K562 (cell line): ENCODE data around the gene PTPRE. TPM values are rescaled to one million over a fixed set of nuclear protein-coding genes. Genes with fewer than 3 reads are reported as not detected.

ENCODE experiments used
- ATAC-seq: fragments of 200-7000 bp; cut with Tn5 transposase; 3 replicates; pipeline ENCODE4 v1.9.1; 2020; ENCODE audit warnings: moderate library complexity
- BruUV-seq: library from RNA; stranded (reverse); fragments of 400-500 nt; replicated peaks from 2 replicates; lab custom pipeline; 2021; lab: Mats Ljungman, UMichigan
- CTCF ChIA-PET: fragments of 300-600 bp; formaldehyde crosslinking; extraction: SDS; loops from one replicate; lab custom pipeline; 2021; ENCODE audit warnings: low intra/inter-chr PET ratio; lab: Yijun Ruan, JAX
- POLR2A ChIA-PET: fragments of 300-600, 350-650 bp; sonication (Branson Sonifier 250); formaldehyde crosslinking; extraction: SDS; loops from one replicate; lab custom pipeline; 2021; ENCODE audit warnings: antibody characterized with exemption, inconsistent platforms; lab: Yijun Ruan, JAX
- DNase-seq, 4 experiments: peaks; one replicate each; pipeline versions ENCODE4 v3.0.0 to v3.0.0-alpha.2; 2011 to 2018; ENCODE audit warnings: low spot score in 3 of 4, mixed read lengths in 3 of 4; ENCODE audit errors: extremely low read depth in 1 of 4
- FAIRE-seq: peaks from 2 replicates; lab custom pipeline; 2011; peaks lifted over from hg19 to GRCh38; lab: Jason Lieb, UNC
- H2AFZ ChIP-seq: 2 replicates; pipeline ENCODE4 v1.6.0; 2011; ENCODE audit warnings: low read depth, low read length, control low read depth, inconsistent platforms
- H3K27ac ChIP-seq: fragments of 200-600 bp; 3 replicates; pipeline ENCODE4 v1.8.0; 2011; ENCODE audit warnings: low read depth, mild to moderate bottlenecking, control low read depth, inconsistent platforms, low read length, moderate library complexity, mixed read lengths; ENCODE audit errors: extremely low read depth
- H3K27me3 ChIP-seq, 2 experiments: fragments of 300-600 bp in 1 of 2; 2 replicates in 1 of 2; 3 replicates in 1 of 2; pipeline versions ENCODE4 v1.6.0 to v1.8.0; 2011; ENCODE audit warnings: inconsistent platforms in 2 of 2, low read length in 2 of 2, mild to moderate bottlenecking in 1 of 2, mixed read lengths in 1 of 2, moderate library complexity in 1 of 2; ENCODE audit not compliant: control insufficient read depth in 2 of 2, insufficient read depth in 2 of 2
- H3K36me3 ChIP-seq: fragments of 300-600 bp; 3 replicates; pipeline ENCODE4 v1.8.0; 2011; ENCODE audit warnings: mild to moderate bottlenecking, low read length, inconsistent platforms; ENCODE audit not compliant: control insufficient read depth, insufficient read depth
- H3K4me1 ChIP-seq, 2 experiments: fragments of 200-600 bp in 1 of 2; replicated peaks in 1 of 2; 2 replicates in 1 of 2; 3 replicates in 1 of 2; pipeline versions ENCODE4 v1.5.1 to v1.8.0; 2011; ENCODE audit warnings: inconsistent platforms in 2 of 2, low read length in 2 of 2, mild to moderate bottlenecking in 1 of 2, mixed read lengths in 1 of 2, moderate library complexity in 1 of 2; ENCODE audit not compliant: control insufficient read depth in 2 of 2, insufficient read depth in 2 of 2
- H3K4me2 ChIP-seq: 2 replicates; pipeline ENCODE4 v1.6.1; 2011; ENCODE audit warnings: low read length, control low read depth, inconsistent platforms, mixed read lengths; ENCODE audit not compliant: insufficient read depth
- H3K4me3 ChIP-seq: fragments of 200-600 bp; sonication (generic), shearing (Covaris generic); 2 replicates; pipeline ENCODE4 v1.5.1; 2016; ENCODE audit warnings: control low read depth, inconsistent platforms
- H3K79me2 ChIP-seq: fragments of 200-600 bp; 3 replicates; pipeline ENCODE4 v1.8.0; 2011; ENCODE audit warnings: low read length, inconsistent platforms; ENCODE audit not compliant: control insufficient read depth, insufficient read depth
- H3K9ac ChIP-seq, 2 experiments: 2 replicates each; pipeline versions ENCODE4 v1.6.0 to v1.6.1; 2011; ENCODE audit warnings: low read depth in 2 of 2, low read length in 2 of 2, control low read depth in 1 of 2, inconsistent platforms in 1 of 2, mild to moderate bottlenecking in 1 of 2, mixed read lengths in 1 of 2; ENCODE audit not compliant: insufficient read depth in 1 of 2
- H3K9me1 ChIP-seq: one replicate; pipeline ENCODE4 v1.6.0; 2011; ENCODE audit warnings: inconsistent platforms, mild to moderate bottlenecking, low read length, moderate library complexity; ENCODE audit not compliant: control insufficient read depth, insufficient read depth
- H3K9me3 ChIP-seq: replicated peaks from 2 replicates; pipeline ENCODE4 v1.5.1; 2011; ENCODE audit warnings: low read depth, low read length, inconsistent platforms; ENCODE audit not compliant: control insufficient read depth, insufficient read depth
- H4K20me1 ChIP-seq: replicated peaks from 2 replicates; pipeline ENCODE4 v1.6.1; 2011; ENCODE audit warnings: low read length, inconsistent platforms, mixed read lengths; ENCODE audit not compliant: control insufficient read depth, insufficient read depth
- CBFB ChIP-seq: sonication (generic); formaldehyde crosslinking; IDR thresholded peaks from 2 replicates; pipeline ENCODE4 v1.4.0; 2020; ENCODE audit warnings: mild to moderate bottlenecking, missing genetic modification reagents
- DACH1 ChIP-seq: fragments of 450-650 bp; IDR thresholded peaks from 2 replicates; pipeline ENCODE4 v1.6.1; 2018; ENCODE audit not compliant: partially characterized antibody
- L3MBTL2 ChIP-seq: fragments of 450-650 bp; IDR thresholded peaks from 2 replicates; pipeline ENCODE4 v1.6.1; 2016; ENCODE audit warnings: mild to moderate bottlenecking, moderate library complexity
- LARP7 ChIP-seq: fragments of 450-650 bp; IDR thresholded peaks from 2 replicates; pipeline ENCODE4 v1.6.1; 2016
- PCBP1 ChIP-seq: fragments of 200-400 bp; formaldehyde crosslinking; IDR thresholded peaks from 2 replicates; pipeline ENCODE4 v1.6.1; 2018; ENCODE audit warnings: mild to moderate bottlenecking, low read depth, low read length; ENCODE audit not compliant: poor library complexity, severe bottlenecking
- SMARCA4 ChIP-seq: fragments of 450-650 bp; IDR thresholded peaks from 2 replicates; pipeline ENCODE4 v1.6.1; 2016
- U2AF2 ChIP-seq: fragments of 200-400 bp; formaldehyde crosslinking; optimal IDR thresholded peaks from 2 replicates; pipeline ENCODE3; 2017; ENCODE audit warnings: low read depth, mild to moderate bottlenecking, low read length
- WGBS: fragments of 100-300 bp; shearing (Covaris generic); methylation state at CpG from one replicate; pipeline ENCODE4 v1.1.6; 2016; ENCODE audit warnings: low coverage, mixed read lengths; ENCODE audit not compliant: insufficient coverage; ENCODE audit errors: missing lambda C conversion rate; 5-methylcytosine and 5-hydroxymethylcytosine counted together
- in situ Hi-C: fragments of 300-500 bp; cut with MboI; formaldehyde crosslinking; loops from 4 replicates; pipeline ENCODE4 v1.15.0; 2018; ENCODE audit warnings: inconsistent platforms, mixed read lengths
- intact Hi-C: fragments of 100-400 bp; cut with micrococcal nuclease; formaldehyde crosslinking; loops from 2 replicates; pipeline ENCODE4 v1.14.2; 2022
- polyA plus RNA-seq, 8 experiments: library from polyadenylated mRNA; depleted of rRNA in 4 of 8; stranded (reverse) in 5 of 8; unstranded in 3 of 8; fragments of >200 nt; fragmentation: Nextera tagmentation in 2 of 8; fragmentation: Illumina TruSeq in 1 of 8; extraction: Ambion mirVana in 2 of 8; extraction: Trizol in 1 of 8; gene quantifications; 2 replicates each; pipeline versions ENCODE4 v1.2.1 to v1.2.3, GENCODE V29; 2011 to 2014; ENCODE audit warnings: inconsistent platforms in 1 of 8, missing spikeins in 1 of 8
- total RNA-seq, 7 experiments: library from RNA; depleted of rRNA in 6 of 7; stranded (reverse); fragments of >200 nt in 6 of 7; fragmentation: Illumina TruSeq in 2 of 7; extraction: Trizol in 2 of 7; gene quantifications; 2 replicates each; pipeline versions ENCODE4 v1.2.1 to v1.2.3, GENCODE V29; 2011 to 2021; ENCODE audit warnings: low replicate concordance in 1 of 7
- TF ChIP-seq, protein P1 (sequence below): fragments of 450-650 bp; IDR thresholded peaks from 2 replicates; pipeline ENCODE4 v1.6.1; 2017; ENCODE audit warnings: mild to moderate bottlenecking, moderate library complexity
- TF ChIP-seq, protein P2 (sequence below): fragments of 250-450 bp; sonication (Bioruptor Pico); IDR thresholded peaks from 2 replicates; pipeline ENCODE4 v1.4.0; 2020; ENCODE audit warnings: mild to moderate bottlenecking, moderate library complexity

Gene PTPRE
- total and polyA plus RNA-seq, 9 of the 15 experiments (the other 6 are each of a cell fraction or from before 2014, with no cell fraction given) = 0.01 to 0.13 (median 0.04) TPM; not detected in 4

DNA sequence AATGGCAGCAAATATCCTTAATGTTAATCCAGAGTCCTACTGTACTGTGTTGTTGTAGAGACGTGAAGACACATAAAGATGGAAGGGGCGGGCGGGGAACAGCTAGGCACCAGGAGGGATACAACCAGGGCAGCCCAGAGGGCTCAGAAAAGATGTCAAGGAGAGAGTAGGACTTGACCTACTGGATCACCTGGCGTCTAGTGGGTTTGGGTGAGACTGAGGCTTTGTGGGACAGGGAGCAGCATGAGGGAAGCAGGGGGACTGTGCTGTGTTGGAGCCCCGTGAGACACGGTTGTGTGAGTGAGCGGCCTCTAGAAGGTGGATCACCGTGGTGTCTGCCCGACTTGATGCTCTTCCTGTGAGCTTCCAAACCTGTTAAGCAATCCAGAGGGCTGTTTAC is 68.0 kb downstream of the PTPRE start:
- no peaks in the 10 kb centered on the region for H3K9me3 ChIP-seq
- ChIA-PET POLR2A (no interaction called here), CTCF (no interaction called here)
- ATAC-seq (no peak), DNase-seq (no peak), FAIRE-seq (no peak)
- no peaks in the 10 kb centered on the region for H3K9me1 ChIP-seq
- intact Hi-C loops (no loop called here), in situ Hi-C loops (no loop called here)
- no peaks in the 10 kb centered on the region for H3K36me3 ChIP-seq
- TF ChIP-seq U2AF2 (no peak), L3MBTL2 (no peak), CBFB (CRISPR knock-in tag) (no peak), SMARCA4 (no peak), PCBP1 (no peak), DACH1 (no peak), LARP7 (no peak)
- TF ChIP-seq, protein P1, sequence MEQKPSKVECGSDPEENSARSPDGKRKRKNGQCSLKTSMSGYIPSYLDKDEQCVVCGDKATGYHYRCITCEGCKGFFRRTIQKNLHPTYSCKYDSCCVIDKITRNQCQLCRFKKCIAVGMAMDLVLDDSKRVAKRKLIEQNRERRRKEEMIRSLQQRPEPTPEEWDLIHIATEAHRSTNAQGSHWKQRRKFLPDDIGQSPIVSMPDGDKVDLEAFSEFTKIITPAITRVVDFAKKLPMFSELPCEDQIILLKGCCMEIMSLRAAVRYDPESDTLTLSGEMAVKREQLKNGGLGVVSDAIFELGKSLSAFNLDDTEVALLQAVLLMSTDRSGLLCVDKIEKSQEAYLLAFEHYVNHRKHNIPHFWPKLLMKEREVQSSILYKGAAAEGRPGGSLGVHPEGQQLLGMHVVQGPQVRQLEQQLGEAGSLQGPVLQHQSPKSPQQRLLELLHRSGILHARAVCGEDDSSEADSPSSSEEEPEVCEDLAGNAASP = no peak
- TF ChIP-seq, protein P2, sequence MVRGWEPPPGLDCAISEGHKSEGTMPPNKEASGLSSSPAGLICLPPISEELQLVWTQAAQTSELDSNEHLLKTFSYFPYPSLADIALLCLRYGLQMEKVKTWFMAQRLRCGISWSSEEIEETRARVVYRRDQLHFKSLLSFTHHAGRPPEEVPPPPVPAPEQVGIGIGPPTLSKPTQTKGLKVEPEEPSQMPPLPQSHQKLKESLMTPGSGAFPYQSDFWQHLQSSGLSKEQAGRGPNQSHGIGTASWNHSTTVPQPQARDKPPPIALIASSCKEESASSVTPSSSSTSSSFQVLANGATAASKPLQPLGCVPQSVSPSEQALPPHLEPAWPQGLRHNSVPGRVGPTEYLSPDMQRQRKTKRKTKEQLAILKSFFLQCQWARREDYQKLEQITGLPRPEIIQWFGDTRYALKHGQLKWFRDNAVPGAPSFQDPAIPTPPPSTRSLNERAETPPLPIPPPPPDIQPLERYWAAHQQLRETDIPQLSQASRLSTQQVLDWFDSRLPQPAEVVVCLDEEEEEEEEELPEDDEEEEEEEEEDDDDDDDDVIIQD = no peak
- peaks cover 0 to 10% of the 10 kb centered on the region in 2 experiments; a peak in 2 of 5 replicates for H3K27me3 ChIP-seq
- no TSS peak for BruUV-seq
- WGBS = 0% methylated on average over 8 of the region's 9 CpGs
- H3K4me3 ChIP-seq = no peak overlapping the region
- H3K27ac ChIP-seq = no peak overlapping the region
- H2AFZ ChIP-seq = no peak overlapping the region
- H3K9ac ChIP-seq = no peak overlapping the region
- no peak overlapping the region for H3K4me2 ChIP-seq
- no peaks in the 10 kb centered on the region for H4K20me1 ChIP-seq
- no peaks in the 10 kb centered on the region for H3K79me2 ChIP-seq
- H3K4me1 ChIP-seq = no peaks in the 10 kb centered on the region; a peak in 1 of 5 replicates
